GM23248 (cell line): Measurements from ENCODE around the gene DNAJB12.

ENCODE experiments used
- EZH2 ChIP-seq: fragments of 200-600 bp; sonication (generic); IDR thresholded peaks from 2 replicates; pipeline ENCODE4 v1.6.1; 2018; ENCODE audit warnings: antibody characterized with exemption, mild to moderate bottlenecking; ENCODE audit not compliant: insufficient read depth, poor library complexity, severe bottlenecking
- EZH2phosphoT487 ChIP-seq: fragments of 200-600 bp; sonication (generic); IDR thresholded peaks from 2 replicates; pipeline ENCODE4 v1.6.1; 2018; ENCODE audit warnings: antibody characterized with exemption, moderate library complexity, mild to moderate bottlenecking, low read depth; ENCODE audit not compliant: insufficient read depth

GRCh38 chr10:72385724-72386123 is 31.0 kb upstream of the DNAJB12 start:
- no peak for TF ChIP-seq EZH2
- no peak for TF ChIP-seq EZH2phosphoT487
